HG02610 (cell line): ENCODE results near the gene AMBP.

Source experiments
- ATAC-seq: cut with Tn5 transposase; IDR thresholded peaks from one replicate; pipeline ENCODE4 v1.9.1; 2021; ENCODE audit warnings: mild to moderate bottlenecking, moderate library complexity; ENCODE audit not compliant: unreplicated experiment

Gene AMBP

GRCh38 chr9:114078021-114078780 lies at the start of gene AMBP:
AMBP (minus strand) TSS chr9:114078300; CDS start chr9:114078209, 91 bp downstream.
- ATAC-seq: no peak

- ATAC-seq: no peak
Observed at GRCh38 chr9:114126247-114127060, 48.4 kb upstream of the AMBP start.

GRCh38 chr9:114125476-114126013 lies 47.4 kb upstream of the AMBP start:
- ATAC-seq: no peak

GRCh38 chr9:114124666-114125475 lies 46.8 kb upstream of the AMBP start:
- no peak for ATAC-seq

GRCh38 chr9:114124138-114124537 lies 46.0 kb upstream of the AMBP start:
- ATAC-seq: no peak

DNA sequence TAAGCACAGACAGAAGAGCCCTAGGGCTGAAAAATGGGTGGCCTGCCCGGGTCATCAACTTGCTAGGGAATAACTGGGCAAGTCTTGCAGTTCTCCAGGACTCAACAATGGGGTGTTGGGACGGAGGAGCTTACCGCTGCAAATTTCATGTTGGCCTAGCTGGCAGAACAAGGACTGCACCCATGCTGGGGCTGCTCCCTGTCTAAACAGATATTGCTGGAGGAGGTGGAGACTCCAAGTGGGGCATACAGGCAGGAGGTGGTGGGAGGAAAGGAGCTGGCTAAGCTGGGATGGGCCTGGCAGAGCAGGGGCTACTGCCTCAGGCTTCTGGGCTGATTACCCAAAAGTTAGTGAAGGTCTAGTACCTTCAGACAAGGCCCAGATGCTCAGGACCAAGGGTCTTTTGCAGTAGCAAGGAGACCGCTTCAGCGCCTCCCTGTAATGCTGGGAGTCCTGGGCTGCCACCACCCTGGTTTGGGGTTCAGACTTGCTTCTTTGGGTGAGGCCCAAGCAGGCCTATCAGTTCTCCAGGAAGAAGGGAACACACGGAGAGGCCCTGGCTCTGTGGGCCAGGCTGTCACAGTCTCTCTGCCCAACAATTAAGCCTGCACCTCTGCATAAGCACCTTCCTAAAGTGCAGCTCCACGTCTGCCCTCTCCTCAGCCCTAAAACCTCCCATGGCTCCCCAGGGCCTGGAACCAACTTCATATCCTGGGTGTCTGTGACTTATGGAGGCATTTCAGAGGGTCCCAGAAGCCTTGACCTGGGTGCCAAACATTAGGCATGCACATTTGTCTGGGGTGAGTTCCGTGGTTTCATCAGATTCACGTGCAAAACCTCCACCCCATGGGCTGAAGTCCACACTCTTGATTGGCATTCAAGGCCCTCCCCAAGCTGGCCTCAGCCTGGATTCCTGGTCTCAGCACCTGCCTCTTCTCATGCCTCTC lies 45.2 kb upstream of the AMBP start:
- ATAC-seq: no peak

DNA sequence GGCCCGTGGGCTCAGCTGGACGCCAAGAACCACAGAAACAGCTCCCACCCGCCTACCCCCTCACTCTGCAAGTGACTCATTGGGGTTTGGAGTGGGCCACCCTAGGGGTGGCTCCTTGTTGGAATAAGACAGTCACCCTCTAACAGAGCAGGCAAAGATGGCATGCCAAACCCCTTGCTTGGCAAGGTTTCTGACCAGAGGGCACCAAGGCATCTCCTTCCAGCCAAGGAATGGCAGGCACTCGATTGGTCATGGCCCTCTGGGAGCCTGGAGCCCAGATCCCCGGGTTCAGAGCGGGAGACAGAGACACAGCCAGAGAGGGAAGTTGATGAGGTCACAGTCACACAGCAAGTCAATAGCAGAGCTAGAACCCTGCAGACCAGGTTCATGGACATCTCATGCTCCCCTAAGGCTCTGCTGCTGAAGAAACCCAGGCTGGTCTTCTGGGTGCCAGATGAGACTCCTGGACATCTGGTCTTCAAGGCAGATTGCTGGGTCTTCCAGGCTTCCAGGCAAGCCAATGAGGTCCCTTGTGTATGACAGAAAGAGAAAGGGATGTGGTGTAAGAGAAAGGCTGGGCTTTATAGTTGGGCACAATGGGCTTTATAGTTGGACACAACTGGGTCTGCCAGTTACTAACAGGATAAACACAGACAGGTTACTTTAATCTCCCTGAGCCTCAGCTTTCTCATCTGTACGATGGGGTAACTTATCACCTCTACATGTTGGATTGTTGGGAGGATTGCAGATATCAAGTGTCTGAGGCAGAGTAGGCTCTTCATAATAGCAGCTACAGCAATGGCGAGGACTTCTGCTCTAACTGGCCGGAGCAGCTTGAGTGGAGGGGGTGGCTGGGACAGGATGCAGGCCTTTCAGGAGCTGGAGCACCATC lies 44.3 kb upstream of the AMBP start:
- no peak for ATAC-seq

DNA sequence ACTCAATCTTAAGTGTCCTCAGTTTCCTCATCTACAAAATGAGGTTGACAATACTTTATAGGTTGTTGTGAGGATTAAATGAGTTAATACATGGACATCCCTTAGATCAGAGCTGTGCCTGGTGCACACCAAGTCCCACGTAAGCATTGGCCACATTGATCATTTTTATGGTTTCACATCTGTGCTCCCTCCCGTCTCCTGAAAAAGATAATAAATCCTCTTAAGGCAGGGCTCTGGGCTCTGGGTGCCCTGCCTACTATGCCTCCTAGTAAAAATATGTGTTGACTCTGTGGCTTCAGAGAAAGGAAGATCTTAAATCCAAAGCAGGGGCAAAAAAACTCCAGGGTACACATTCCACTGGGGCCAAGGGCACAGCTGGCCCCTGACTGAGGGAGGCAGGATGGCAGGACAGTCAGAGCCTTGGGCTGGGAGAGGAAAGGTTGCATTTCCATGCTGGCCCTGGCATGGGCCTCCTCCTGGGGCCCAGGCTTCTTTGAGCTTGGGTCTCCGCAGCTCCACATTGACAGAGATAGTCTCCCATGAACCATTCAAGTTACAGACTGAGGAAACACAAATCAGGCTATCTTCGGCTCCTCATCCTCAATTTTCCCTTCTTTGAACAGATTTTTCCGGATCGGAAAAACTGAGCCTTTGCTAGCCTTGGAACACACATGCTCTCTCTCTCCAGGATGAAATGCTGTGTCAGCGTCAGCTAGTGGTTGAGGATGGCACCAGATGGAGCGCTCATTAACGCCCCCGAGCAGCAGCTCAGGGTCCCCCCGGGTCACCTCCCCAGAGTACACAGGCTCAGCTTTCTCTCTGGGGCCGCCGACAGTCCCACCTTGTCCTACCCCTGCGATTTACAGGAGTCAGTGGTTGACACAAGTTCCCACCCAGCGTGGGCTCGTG lies 43.4 kb upstream of the AMBP start:
- ATAC-seq: no peak

GRCh38 chr9:114120192-114121014 lies 42.3 kb upstream of the AMBP start:
- no peak for ATAC-seq

GRCh38 chr9:114119242-114120191 lies 41.4 kb upstream of the AMBP start:
- ATAC-seq: no peak

GRCh38 chr9:114117996-114118830 lies 40.1 kb upstream of the AMBP start:
- ATAC-seq: no peak

DNA sequence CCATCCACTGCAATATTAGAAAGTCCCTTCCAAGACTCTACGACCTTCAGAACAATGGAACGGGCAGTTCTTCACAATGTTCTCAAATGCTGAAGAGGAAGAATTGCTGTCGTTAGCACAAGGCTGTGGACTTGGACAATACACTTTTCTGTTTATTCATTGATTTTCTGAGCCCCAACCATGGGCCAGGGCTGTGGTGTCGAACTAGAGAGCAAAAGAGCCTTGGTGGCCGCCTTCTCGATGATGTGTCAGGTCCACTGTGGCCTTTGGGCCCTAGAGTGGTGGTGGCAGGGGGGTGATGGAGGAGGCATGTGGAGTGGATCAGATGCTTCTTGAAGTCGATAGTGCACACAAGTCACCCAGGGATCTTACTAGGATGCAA lies 39.5 kb upstream of the AMBP start:
- no peak for ATAC-seq

DNA sequence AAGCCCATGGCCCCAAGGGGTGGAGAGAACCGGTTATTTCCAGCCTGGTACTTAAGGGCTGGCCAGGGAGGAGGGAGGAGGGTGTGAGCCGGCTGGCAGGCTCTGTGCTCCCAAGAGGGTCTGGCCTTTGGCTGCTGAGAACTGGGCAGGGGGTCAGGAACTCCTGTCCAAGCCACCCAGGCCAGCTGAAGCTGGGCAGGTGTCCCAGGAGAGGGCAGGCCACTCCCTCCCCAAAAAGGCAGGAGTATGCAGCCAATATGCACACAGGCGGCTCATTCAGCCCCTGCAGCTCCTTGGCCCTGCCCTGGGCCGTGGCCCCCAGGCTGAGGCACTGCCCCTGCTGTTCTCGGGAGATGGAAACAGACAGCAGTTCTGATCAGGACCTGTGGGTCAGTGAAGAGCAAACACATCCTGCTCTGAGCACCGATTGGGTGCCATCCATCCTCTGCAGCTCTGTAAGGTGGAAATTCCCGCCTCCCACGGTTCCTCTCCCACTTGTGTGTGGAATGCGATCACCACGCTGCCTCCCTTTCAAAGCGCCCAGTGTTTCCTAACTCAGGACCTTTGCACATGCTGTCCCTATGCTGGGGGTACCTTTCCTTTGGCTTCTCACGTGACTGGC lies 38.1 kb upstream of the AMBP start:
- no peak for ATAC-seq

DNA sequence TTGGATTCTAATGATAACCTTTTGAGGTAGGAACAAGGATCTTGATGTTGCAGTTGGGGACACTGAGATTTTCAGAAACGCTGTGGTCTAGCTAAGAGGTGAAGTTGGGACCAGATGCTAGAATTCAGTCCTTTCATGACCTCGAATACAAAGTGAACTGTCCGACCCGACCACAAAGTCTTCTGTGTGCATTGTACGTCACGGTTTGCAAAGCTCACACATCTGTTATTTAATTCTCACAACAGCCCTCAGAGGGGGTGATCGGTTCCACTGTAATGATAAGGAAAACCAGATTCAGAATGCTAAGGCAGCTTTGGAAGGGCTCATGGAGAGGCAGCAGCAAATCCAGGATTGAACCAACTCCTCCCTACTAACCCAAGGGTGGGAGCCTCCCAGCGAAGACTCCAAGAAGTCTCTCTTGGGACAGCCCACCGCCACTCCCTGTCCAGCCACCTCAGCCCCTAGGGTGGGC lies 37.6 kb upstream of the AMBP start:
- ATAC-seq: no peak

DNA sequence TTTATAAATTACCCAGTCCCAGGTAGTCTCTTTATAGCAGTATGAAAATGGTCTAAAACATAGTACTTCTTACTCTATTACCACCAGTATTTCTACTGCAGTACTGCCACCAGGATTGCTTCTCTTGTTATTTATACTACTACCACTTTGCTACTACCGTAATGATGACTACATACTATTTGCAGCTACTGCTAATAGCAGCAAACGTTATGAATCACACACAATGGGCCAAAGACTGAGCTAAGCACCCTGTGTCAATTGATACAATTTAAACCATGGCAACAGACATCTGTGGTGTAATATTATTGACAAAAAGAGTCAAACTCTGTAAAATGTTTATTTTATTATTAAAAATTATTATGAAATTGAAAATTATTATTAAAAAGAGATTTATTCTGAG lies 36.3 kb upstream of the AMBP start:
- ATAC-seq: no peak
